HG03432 (cell line): Measurements from ENCODE around the gene CFAP46.

Experiments used
- ATAC-seq: cut with Tn5 transposase; IDR thresholded peaks from one replicate; pipeline ENCODE4 v1.9.1; 2021; ENCODE audit warnings: mild to moderate bottlenecking, moderate library complexity; ENCODE audit not compliant: unreplicated experiment

CFAP46 gene

DNA sequence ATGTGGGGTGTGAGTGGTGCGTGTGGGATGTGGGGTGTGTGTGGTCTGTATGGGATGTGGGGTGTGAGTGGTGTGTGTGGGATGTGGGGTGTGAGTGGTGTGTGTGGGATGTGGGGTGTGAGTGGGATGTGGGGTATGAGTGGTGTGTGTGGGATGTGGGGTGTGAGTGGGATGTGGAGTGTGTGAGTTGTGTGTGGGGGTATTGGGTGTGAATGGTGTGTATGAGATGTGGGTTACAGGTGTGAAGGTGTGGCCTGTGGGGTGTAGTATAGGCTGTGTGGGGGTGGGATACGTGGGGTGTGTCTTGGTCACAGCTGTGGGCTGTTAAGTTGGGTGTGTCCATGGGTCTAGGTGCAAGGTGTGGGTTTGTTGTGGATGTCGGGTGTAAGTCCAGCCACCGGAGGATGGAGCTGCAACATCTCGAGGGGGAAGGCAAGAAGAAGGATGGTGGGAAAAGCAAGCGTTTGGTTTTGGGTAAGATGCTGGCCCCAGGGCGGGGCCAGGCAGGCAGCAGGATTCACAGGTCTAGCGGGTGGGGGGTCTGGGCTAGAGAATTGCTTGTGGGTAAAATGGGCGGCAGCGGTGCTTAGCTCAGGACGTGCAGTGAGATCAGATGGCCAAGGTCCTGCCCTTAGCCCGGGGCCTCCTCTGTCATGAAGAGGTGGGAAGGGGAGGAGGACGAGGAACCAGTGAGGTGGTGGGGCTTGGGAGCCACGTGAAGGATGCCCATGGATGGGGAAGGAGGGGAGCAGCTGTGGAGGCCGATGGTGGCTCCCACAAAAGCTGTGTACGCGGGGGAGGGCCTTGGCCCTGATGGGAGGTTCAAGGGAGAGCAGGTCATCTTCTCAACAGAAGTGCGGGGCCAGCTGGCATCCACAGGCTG, 60.1 kb downstream of the CFAP46 start:
- ATAC-seq = no peak

DNA sequence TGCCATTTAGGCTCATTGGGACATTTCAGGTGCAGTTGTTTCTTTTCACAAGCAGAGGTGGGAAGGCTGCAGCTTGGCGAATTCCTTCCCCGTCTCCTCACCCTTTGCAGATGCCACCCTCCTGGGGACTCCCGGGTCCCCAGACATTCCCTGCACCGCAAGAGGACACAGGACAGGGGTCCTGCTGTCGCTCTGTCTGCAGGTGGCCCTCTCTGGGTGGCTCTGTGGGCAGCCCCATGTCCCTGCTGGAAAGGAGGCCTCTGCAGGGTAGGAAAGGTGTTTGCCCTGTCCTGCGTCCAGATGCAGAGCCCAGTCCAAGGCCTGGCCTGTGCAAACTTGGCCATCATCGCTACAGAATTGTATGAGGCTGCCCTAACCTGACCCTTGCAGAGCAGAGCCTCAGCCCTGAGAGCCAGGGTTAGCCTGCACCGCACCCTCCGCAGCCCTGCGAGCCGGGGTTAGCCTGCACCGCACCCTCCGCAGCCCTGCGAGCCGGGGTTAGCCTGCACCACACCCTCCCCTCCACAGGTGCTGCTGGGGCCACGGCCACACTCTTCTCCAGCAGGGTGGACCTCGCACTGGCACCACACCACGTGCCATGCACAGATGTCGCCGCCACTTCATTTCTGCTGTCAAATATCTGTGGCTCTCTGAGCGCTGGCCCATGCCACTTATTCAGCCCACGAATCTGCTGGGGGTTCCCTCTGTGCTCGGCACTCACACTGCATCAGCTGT, 61.0 kb downstream of the CFAP46 start:
- no peak for ATAC-seq

DNA sequence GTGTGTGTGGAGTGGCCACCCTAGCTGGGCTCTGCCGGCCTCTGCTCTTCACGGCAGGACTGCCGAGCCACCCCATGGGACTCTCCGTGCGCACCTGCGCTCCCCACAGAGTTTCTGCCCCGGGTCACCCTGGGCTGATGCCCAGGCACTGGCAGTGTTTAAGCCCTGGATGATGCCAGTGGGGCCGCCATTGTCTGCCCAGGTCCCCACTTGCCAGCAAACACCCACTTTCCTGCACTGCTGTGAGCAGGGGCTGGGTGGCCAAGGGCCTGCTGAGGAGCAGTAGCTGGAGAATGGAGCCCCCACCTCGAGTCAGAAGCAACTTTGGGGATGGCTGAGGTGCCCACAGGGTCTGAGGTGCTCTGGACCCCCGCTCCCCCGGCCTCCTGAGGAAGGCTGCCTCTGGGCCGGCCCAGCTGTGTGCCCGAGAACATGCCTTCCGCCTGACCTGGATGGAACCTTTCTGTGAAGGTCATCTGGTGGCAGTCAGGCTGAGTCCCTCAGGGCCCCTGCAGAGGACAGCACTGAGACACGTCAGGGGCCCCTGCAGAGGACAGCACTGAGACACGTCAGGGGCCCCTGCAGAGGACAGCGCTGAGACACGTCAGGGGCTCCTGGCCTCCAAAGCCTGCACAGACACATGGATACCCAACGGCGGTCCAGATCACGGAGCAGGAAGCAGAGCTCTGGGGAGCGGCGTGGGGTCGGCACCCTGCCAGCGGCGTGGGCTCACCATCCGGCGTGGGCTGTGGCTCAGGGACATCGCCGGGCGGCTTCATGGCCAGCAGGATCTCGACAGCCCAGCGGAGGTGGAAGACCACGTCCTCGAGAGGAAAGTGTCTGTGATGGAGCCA, 62.0 kb downstream of the CFAP46 start:
- no peak for ATAC-seq

DNA sequence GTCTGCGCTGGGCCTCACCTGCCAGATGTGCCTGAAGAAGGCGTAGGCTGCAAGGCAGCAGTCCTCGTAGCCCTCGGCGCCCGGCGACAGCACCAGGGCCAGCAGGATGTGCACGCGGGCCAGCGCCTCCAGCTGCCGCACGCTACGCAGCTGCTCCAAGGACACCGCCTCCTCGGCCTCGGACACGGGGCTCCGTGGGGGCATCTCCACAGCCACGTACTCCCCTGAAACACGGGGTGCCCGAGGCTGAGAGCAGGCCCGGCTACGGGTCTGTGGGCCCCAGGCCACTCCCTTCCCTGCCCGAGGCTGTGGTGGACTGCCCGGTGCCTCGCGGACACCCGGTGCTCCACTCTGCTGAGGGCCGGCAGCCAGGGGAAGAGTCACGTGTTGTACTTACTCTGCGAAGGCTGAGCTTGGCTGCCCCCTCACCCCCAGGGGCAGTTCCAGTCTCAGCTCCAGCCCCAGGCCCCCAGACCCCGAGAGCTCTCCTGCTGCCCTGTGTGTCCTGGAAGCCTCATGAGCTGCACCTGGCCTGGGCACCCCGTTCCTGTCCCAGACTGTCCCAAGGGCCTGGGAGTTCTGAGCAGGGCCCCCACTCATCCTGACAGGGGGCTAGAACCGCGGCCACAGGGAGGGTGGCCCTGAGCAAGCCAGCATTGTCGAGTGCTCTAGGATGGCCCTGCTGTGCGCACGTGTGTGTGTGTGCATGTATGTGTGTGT, 62.8 kb downstream of the CFAP46 start:
- ATAC-seq = no peak

DNA sequence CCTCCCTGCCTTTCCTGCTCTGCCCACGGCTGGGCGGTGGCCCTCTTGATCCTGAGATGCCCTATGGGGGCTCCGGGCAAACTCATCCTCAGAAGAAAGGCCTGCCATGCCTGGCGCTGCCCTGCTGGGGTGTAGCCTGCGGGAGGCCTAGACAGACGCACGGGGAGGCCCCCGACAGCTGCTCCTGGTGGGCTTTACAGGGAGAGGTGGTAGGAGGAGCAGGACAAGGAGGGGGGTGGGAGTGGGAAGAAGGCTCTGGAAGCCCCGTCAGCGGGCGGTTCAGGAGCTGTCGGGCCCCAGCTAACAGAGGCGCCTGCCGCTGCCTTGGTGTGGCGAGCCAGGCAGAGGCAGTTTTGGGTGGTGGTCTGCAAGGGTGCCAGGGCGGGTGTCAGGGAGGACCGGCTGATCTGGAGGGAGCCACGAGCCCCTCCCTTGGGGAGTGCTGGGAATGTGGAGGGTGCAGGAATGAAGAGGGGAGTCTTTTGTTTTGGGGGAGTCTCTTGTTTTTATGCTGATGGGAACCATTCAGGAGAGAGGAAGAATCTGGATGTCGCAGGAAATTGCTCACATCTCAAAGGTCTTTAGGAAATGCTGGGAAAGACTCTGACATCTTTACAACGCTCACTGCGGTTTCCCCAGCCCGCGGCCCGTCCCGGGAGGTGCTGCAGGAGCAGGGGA, 63.5 kb downstream of the CFAP46 start:
- no peak for ATAC-seq

DNA sequence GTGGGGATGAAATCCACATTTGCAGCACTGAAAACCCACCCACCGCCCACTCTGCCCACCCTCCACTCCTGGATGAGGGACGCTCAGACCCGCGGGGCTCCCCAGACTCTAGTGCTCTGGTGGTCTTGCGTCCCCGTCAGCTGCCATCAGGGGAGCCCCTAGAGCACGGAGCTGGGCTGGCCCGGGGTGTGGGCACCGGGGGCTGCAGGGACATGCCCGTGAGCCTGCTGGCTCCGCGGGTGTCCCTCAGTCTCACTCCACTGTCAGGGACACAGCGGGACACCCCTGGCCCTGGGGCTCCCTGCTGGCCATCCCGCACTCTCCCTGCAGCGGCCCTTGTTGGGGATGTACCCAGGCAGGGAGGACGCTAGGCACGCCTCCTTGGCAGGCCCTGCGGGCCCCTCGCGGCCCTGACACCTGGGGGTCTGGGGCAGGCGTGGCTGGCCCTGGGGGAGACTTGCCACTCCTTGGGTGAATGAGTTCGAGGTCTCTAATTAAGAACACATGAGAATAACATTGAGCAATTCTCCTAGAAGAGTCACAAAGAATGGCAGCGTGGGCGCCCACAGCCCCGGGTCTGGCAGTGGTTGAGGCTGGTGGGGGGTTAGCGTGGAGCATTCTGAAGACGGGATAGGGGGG, 64.2 kb downstream of the CFAP46 start:
- ATAC-seq = no peak

DNA sequence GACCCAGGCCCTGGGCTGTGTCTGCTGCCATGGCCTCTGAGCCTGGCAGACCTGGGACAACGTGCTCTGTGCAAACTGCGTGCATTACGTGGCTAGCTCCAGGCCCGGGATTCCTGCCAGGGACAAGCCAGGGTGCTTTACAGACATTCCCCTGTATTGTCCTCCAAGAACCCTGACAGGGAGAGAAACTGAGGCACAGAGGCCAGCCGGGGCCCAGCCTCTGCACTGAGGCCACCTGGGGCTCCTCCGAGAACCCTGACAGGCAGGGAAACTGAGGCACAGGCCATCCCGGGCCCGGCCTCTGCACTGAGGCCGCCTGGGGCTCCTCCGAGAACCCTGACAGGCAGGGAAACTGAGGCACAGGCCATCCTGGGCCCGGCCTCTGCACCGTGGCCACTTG, 64.9 kb downstream of the CFAP46 start:
- no peak for ATAC-seq

DNA sequence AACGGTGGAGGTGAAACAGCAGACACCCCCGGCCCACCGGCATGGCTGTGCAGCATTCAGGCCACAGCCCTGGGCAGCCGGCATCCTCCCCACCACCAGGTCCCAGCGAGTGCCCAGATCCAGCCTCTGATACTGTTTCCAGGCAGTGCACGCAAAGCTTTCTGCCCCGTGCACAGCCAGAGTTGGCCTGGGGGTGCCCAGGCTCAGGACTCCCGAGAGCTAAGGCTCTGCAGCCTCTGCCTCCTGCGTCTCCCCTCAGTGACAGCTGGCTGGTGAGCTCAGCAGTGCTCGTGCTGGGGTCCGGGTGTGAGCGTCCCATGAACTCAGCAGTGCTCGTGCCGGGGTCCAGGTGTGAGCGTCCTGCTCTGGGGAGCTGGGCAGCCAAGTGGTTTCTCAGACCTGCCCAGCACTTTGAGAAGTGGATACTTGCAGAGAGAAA, 65.4 kb downstream of the CFAP46 start:
- no peak for ATAC-seq

DNA sequence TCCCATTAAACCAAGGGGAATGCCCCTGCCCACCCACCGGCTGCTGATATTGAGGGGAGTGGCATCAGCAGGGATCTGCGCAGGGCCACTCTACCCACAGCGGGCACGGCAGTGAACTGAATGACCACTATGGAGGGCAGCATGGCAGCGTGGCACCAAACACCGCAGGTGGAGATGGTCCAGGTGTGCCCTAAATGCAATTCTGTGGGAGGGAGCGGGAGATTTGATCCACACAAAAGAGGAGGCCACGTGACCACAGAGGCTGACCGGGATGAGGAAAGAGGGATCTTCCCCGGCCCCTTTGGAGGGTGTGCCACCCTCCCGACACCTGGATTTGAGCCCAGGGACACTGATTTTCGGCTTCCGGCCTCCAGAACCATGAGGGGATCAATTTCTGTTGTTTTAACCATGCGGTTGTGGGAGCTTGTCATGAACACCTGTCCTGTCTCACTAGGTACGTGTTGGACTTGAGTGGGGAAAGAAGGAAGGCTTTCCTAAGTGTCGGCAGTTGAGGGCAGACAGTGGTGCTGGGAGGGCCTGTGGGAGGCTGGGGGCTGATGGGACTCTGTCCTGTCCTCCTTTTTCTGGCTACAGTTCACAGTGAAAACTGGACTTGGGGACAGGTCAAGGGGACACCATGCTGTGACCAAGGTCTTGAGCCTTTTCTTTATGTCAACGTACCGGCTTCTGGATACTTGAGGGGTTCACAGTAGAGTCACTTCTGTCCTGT, 66.1 kb downstream of the CFAP46 start:
- no peak for ATAC-seq

DNA sequence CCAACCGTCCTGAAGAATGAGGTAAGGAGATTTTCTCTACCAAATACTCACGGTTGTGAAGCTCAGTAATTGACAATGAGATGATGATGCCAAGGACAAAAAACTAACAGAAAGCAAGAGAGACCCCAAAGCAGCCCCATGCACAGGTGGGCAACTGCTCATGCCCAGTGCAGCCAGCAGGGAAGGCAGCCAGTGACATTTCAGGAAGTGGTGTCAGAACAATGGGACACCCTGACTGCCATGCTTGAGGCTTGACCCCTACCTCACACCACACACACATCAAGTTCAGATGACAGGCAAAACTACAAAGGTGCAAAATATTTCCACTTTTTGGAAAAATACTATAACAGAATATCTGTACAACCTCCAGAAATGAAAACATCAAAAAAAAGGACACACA, 66.9 kb downstream of the CFAP46 start:
- ATAC-seq = no peak

DNA sequence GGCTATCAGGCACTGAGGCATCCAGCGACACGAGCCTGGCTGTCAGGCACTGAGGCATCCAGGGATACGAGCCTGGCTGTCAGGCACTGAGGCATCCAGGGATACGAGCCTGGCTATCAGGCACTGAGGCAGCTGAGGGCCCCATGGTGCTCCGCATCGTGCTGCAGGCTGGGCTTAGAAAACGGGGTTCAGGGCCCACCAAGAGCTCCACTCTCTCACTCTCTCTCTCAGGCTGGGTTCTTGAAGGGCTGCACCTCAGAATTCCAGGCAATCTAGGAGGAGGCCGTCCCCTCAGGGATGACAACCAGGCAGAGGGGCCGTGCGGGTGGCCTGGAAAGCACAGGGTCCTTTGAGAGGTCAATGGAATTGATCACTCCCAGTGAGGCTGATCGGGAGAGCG, 69.0 kb downstream of the CFAP46 start:
- no peak for ATAC-seq

DNA sequence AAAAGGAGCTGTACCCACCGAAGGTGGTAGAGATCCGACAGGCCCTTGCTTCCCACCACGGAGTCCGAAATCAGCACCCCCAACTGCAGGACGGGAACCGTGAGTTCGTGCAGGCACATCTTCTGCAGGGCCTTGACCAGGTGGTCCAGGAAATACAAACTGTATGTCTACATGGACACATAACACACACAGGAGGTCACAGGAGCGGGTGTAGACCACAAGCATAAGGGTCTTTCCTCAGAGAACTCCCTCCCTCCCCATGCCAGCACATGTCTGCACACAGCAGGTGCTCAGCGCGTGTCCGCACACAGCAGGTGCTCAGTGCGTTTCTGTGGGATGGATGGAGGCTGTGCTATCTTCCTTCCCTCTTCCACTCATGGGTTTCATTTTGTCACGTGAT, 69.7 kb downstream of the CFAP46 start:
- no peak for ATAC-seq

DNA sequence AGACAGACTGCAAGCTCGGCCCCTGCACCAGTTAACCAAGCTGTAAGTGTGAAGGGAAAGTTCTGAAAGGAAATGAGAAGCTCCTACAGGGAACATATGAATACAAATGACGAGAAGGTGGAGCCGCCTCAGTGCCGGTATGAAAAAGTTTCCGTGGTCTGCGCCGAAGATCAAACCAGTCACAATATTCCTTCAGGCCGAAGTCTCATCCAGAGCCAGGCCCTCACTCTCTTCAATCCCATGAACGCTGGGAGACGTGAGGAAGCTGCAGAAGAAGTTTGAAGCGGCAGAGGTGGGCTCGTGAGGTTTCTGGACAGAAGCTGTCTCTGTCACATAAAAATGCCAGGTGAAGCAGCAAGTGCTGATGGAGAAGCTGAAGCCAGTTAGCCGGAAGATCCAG, 71.9 kb downstream of the CFAP46 start:
- ATAC-seq = no peak

DNA sequence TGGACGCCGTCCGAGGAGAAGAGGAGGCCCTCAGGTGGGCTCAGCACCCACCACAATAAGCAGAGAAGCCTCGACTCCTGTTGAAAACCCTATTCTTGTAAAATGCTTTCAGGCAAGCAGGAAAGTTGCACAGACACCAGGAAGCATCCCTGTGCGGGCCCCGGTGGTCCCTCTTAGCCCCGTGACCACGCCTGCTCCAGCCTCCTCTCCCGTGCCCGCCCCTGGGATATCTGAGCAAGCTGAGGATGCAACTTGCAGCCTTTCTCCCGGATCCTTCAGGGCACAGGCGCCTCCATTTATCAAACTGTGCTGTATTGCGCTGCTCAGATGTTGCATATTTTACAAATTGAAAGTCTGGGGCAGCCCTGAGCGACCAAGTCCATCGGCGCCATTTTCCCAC, 72.7 kb downstream of the CFAP46 start:
- no peak for ATAC-seq

DNA sequence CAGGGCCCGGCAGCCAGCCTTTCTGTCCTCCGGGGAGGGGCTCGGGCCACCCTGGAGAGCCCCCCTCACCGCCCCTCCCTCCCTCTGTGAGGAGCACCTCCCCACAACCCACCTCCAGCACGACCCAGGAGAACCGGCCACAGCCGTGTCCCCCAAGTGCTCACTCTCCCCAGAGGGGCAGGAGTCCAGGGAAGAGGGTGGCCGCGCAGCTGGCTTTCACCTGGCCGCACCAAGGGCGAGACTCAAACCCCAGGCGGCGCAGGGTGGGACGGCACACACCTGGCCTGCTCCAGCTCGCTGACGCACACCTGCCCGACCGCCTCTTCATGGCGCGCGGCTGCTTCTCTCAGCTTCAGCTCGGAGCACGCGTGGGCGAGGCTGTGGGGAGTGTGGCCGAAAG, 73.4 kb downstream of the CFAP46 start:
- ATAC-seq = no peak

DNA sequence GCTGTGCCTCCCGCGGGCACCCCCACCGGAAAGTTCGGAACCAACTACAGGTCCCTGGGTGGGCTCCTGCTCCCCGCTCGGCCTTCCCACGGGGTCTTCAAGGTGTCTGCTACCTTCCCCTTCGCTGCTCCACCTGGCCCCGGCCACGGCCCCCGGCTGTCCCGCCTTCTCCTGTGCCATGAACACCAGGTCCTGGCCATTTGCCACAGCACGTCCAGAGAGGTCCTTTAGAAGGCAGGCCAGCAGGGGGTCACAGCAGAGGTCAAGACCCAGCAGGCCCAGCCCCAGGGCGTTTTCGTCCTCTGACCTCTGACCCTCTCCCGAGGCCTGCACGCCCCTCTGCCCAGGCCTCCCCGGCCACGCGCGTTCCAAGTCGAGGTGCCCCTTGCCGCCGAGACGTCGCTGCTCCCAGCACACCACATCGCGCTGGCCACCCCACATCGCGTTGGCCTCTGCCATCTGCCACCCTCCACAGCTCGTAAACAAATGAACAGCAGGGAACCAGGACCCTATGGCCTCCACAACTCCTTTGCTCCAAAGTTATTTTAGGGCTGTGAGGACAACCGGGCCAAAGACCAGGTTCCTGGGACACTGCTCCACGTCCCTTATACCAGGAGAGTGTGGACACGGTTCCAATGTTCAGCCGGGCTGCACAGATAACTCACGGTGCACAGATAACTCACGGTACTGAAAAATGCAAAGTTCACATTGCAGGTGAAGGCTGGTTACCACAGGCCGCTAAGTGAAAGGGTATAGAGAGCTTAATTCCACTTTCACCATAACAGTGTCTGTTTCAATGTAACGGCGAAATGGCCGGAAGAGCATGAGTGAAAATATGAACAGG, 74.3 kb downstream of the CFAP46 start:
- no peak for ATAC-seq

DNA sequence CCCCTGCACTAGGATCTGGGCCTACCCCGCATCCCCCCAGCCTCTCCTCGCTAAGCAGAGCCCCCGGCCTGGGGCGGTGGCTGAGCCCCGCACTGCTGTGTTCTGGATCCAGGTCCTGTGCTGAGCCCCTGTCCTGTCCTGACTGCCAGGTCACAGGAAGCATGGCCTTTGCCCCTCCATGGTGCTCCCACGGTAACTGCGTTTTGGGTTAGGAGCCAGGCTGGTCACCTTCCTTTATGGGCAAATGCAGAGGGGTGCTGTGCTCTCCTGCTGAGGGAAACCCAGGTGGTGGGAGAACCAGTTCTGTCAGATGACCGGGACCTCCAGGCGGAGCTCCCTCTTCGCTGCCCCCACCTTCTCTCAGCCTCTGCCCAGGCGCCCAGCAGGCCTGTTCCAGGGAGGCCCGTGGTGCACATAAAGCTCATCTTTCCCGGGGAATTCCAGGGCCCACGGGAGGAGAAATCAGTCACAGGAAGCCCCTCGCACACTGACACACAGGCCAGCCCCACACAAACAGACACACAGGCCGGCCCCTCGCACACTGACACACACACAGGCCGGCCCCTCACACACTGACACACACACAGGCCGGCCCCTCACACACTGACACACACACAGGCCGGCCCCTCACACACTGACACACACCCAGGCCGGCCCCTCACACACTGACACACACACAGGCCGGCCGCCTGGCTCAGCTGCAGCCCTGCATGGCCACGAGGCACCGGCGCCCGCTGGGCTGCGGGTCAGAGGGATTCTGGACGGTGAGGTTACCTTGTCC, 75.6 kb downstream of the CFAP46 start:
- ATAC-seq = no peak
